Measurements from ENCODE around the gene PLXNA4. TPM values are rescaled to one million over a fixed set of nuclear protein-coding genes. Genes with fewer than 3 reads are reported as not detected.
A peak's percentile ranks its signal among the peaks of the same experiment; 100 is the strongest.

PLXNA4 gene
- total and polyA plus RNA-seq, 2 experiments from 2014 or later: 0.08 to 0.80 TPM

GRCh38 chr7:132134814-132135445, 441.3 kb downstream of the PLXNA4 start:
- Histone ChIP-seq H3K9me2 (ENCODE audit: insufficient read depth) (no peaks in the 10 kb centered on the region), H3F3A (replicated peaks; ENCODE audit: low read depth) (no peaks in the 10 kb centered on the region), H3K27ac (ENCODE audit: low read depth) (no peak overlapping the region), H4K20me1 (replicated peaks; ENCODE audit: insufficient read depth) (no peaks in the 10 kb centered on the region), H3K36me3 (ENCODE audit: insufficient read depth) (no peaks in the 10 kb centered on the region), H3K79me2 (replicated peaks; ENCODE audit: insufficient read depth) (no peaks in the 10 kb centered on the region), H3K4me1 (ENCODE audit: insufficient read depth) (no peaks in the 10 kb centered on the region; the same call in 1 of the 2 replicates), H3K27me3 (ENCODE audit: insufficient read depth) (no peaks in the 10 kb centered on the region), H3K4me3 (no peak overlapping the region), H3K4me2 (0 out of 2 replicates have a peak overlapping the region, but pooled peaks have one; percentile 2), H2AFZ (no peak overlapping the region)
- H3K9me3 Mint-ChIP-seq: no peaks in the 10 kb centered on the region
- TF ChIP-seq JUNB (IDR thresholded peaks at IDR 0.05; ENCODE audit: unreplicated experiment) (no peak), CREB1 (CRISPR knock-in tag; IDR thresholded peaks at IDR 0.05; ENCODE audit: low read depth) (no peak), REST (IDR thresholded peaks at IDR 0.05; ENCODE audit: unreplicated experiment) (peak; percentile 73), ETS1 (IDR thresholded peaks at IDR 0.05) (no peak), POLR2AphosphoS5 (IDR thresholded peaks at IDR 0.05; ENCODE audit: low read depth) (no peak), CTCF (conservative IDR thresholded peaks at IDR 0.05; ENCODE audit: low read depth in 2 of 2) (no peak)
- ATAC-seq (peak; percentile 65), DNase-seq (ENCODE audit: low spot score) (peak; percentile 29)
- no peaks in the 10 kb centered on the region for H3K36me3 Mint-ChIP-seq (ENCODE audit: low read depth)
- no peak overlapping the region for H3K27ac Mint-ChIP-seq
- no peak overlapping the region for H3K4me3 Mint-ChIP-seq
- peaks cover 5% of the 10 kb centered on the region for H3K27me3 Mint-ChIP-seq (ENCODE audit: insufficient read depth, low read depth, poor library complexity)
- H3K4me1 Mint-ChIP-seq: peaks cover 13% of the 10 kb centered on the region

- Histone ChIP-seq H2AFZ (no peak overlapping the region), H4K20me1 (replicated peaks; ENCODE audit: insufficient read depth) (no peaks in the 10 kb centered on the region), H3K27me3 (ENCODE audit: insufficient read depth) (no peaks in the 10 kb centered on the region), H3F3A (replicated peaks; ENCODE audit: low read depth) (no peaks in the 10 kb centered on the region), H3K36me3 (ENCODE audit: insufficient read depth) (no peaks in the 10 kb centered on the region), H3K4me1 (ENCODE audit: insufficient read depth) (no peaks in the 10 kb centered on the region; the same call in 1 of the 2 replicates), H3K27ac (ENCODE audit: low read depth) (no peak overlapping the region), H3K4me3 (no peak overlapping the region), H3K9me2 (ENCODE audit: insufficient read depth) (0 out of 2 replicates have a peak, but pooled peaks cover 5% of the 10 kb centered on the region), H3K79me2 (replicated peaks; ENCODE audit: insufficient read depth) (no peaks in the 10 kb centered on the region), H3K4me2 (no peak overlapping the region)
- DNase-seq (ENCODE audit: low spot score): no peak
- ATAC-seq: no peak
- H3K9me3 Mint-ChIP-seq: peaks cover 4% of the 10 kb centered on the region; the same call in 1 of the 3 replicates
- H3K27ac Mint-ChIP-seq: no peak overlapping the region
- peaks cover 13% of the 10 kb centered on the region for H3K4me1 Mint-ChIP-seq
- H3K4me3 Mint-ChIP-seq: no peak overlapping the region
- H3K27me3 Mint-ChIP-seq (ENCODE audit: insufficient read depth, low read depth, poor library complexity): peaks cover 7% of the 10 kb centered on the region
- H3K36me3 Mint-ChIP-seq (ENCODE audit: low read depth): peaks cover 7% of the 10 kb centered on the region; the same call in 1 of the 3 replicates
- TF ChIP-seq EZH2phosphoT487 (IDR thresholded peaks at IDR 0.05; ENCODE audit: unreplicated experiment) (no peak), ZNF114 (CRISPR knock-in tag; IDR thresholded peaks at IDR 0.05) (no peak), EZH2 (IDR thresholded peaks at IDR 0.05; ENCODE audit: low read depth, unreplicated experiment) (no peak), ETS1 (IDR thresholded peaks at IDR 0.05) (no peak), STAT1 (IDR thresholded peaks at IDR 0.05; ENCODE audit: unreplicated experiment) (no peak), REST (IDR thresholded peaks at IDR 0.05; ENCODE audit: unreplicated experiment) (no peak), CREB1 (CRISPR knock-in tag; IDR thresholded peaks at IDR 0.05; ENCODE audit: low read depth) (no peak)
These were observed 442.8 kb downstream of the PLXNA4 start for GRCh38 chr7:132133501-132133900.

Data from GM23338 (cell line).